Karpas-422 (cell line): Measurements from ENCODE around the gene GSTK1. TPM values are rescaled to one million over a fixed set of nuclear protein-coding genes. Genes with fewer than 3 reads are reported as not detected.

ENCODE experiments used
- DNase-seq: peaks from one replicate; pipeline ENCODE4 v3.0.0-alpha.2; 2015
- H2AFZ ChIP-seq: fragments of 200-600 bp; sonication (generic); 2 replicates; pipeline ENCODE4 v1.6.1; 2014; ENCODE audit warnings: antibody characterized with exemption, low read length, mixed read lengths
- H3K27ac ChIP-seq: fragments of 200-600 bp; sonication (generic); 2 replicates; pipeline ENCODE4 v1.5.1; 2014; ENCODE audit warnings: mild to moderate bottlenecking, low read length, moderate library complexity
- H3K27me3 ChIP-seq: fragments of 200-600 bp; sonication (generic); 2 replicates; pipeline ENCODE4 v1.6.1; 2014; ENCODE audit warnings: low read length, mixed read lengths
- H3K36me3 ChIP-seq: fragments of 200-600 bp; sonication (generic); 2 replicates; pipeline ENCODE4 v1.6.1; 2014; ENCODE audit warnings: low read length, mixed read lengths; ENCODE audit not compliant: insufficient read depth
- H3K4me1 ChIP-seq: fragments of 200-600 bp; sonication (generic); 2 replicates; pipeline ENCODE4 v1.6.1; 2014; ENCODE audit warnings: mild to moderate bottlenecking, low read length, mixed read lengths
- H3K4me2 ChIP-seq: fragments of 200-600 bp; sonication (generic); 2 replicates; pipeline ENCODE4 v1.6.1; 2014; ENCODE audit warnings: low read length, low read depth, mild to moderate bottlenecking; ENCODE audit not compliant: poor library complexity, severe bottlenecking
- H3K4me3 ChIP-seq: fragments of 200-600 bp; sonication (generic); 2 replicates; pipeline ENCODE4 v1.5.1; 2014; ENCODE audit warnings: mild to moderate bottlenecking, antibody characterized with exemption, low read length, mixed read lengths
- H3K79me2 ChIP-seq: fragments of 200-600 bp; sonication (generic); 2 replicates; pipeline ENCODE4 v1.6.1; 2014; ENCODE audit warnings: mild to moderate bottlenecking, low read length, mixed read lengths
- H3K9ac ChIP-seq: fragments of 200-600 bp; sonication (generic); 2 replicates; pipeline ENCODE4 v1.6.0; 2014; ENCODE audit warnings: low read length
- H3K9me2 ChIP-seq: fragments of 200-600 bp; sonication (generic), shearing (Covaris generic); replicated peaks from 2 replicates; pipeline ENCODE4 v1.6.0; 2014; ENCODE audit warnings: mild to moderate bottlenecking, low read length, moderate library complexity; ENCODE audit not compliant: insufficient read depth
- H3K9me3 ChIP-seq: fragments of 300-700, 200-600 bp; sonication (generic); 2 replicates; pipeline ENCODE4 v1.6.1; 2014; ENCODE audit warnings: low read length, mixed read lengths
- H4K20me1 ChIP-seq: fragments of 200-600 bp; sonication (generic); 2 replicates; pipeline ENCODE4 v1.6.1; 2014; ENCODE audit warnings: mild to moderate bottlenecking, antibody characterized with exemption, low read length, low read depth; ENCODE audit not compliant: insufficient read depth
- total RNA-seq: library from RNA; depleted of rRNA; stranded (reverse); fragments of >200 nt; shearing (Covaris generic); gene quantifications from 2 replicates; pipeline ENCODE4 v1.2.3, GENCODE V29; 2014; ENCODE audit warnings: low replicate concordance

Gene GSTK1
- total RNA-seq, 1 experiment from 2014 or later, result 156 TPM

GRCh38 chr7:143222782-143223181, 40.5 kb upstream of the GSTK1 start:
- no peaks in the 10 kb centered on the region for H3K9me2 ChIP-seq
- H3K27me3 ChIP-seq, result no peaks in the 10 kb centered on the region
- no peaks in the 10 kb centered on the region for H3K9me3 ChIP-seq
- H3K27ac ChIP-seq, result no peak overlapping the region
- no peaks in the 10 kb centered on the region for H3K36me3 ChIP-seq
- H3K4me2 ChIP-seq, result no peak overlapping the region
- H3K79me2 ChIP-seq, result no peaks in the 10 kb centered on the region
- DNase-seq, result no peak
- H2AFZ ChIP-seq, result no peak overlapping the region
- no peaks in the 10 kb centered on the region for H3K4me1 ChIP-seq
- no peaks in the 10 kb centered on the region for H4K20me1 ChIP-seq
- H3K4me3 ChIP-seq, result no peak overlapping the region
- no peak overlapping the region for H3K9ac ChIP-seq

- H3K27ac ChIP-seq, result no peak overlapping the region
- H3K9me3 ChIP-seq, result no peaks in the 10 kb centered on the region
- H3K4me2 ChIP-seq, result no peak overlapping the region
- H4K20me1 ChIP-seq, result no peaks in the 10 kb centered on the region
- H3K36me3 ChIP-seq, result no peaks in the 10 kb centered on the region
- no peak overlapping the region for H3K9ac ChIP-seq
- no peaks in the 10 kb centered on the region for H3K27me3 ChIP-seq
- no peaks in the 10 kb centered on the region for H3K79me2 ChIP-seq
- H3K4me1 ChIP-seq, result no peaks in the 10 kb centered on the region
- no peak for DNase-seq
- H3K4me3 ChIP-seq, result no peak overlapping the region
- H2AFZ ChIP-seq, result no peak overlapping the region
- no peaks in the 10 kb centered on the region for H3K9me2 ChIP-seq
These were observed 39.5 kb upstream of the GSTK1 start for GRCh38 chr7:143223784-143224183.

GRCh38 chr7:143225047-143225446, 38.2 kb upstream of the GSTK1 start:
- Histone ChIP-seq H3K27ac (no peak overlapping the region), H2AFZ (no peak overlapping the region), H3K36me3 (no peaks in the 10 kb centered on the region), H4K20me1 (no peaks in the 10 kb centered on the region), H3K4me3 (no peak overlapping the region), H3K4me1 (peaks cover 10% of the 10 kb centered on the region), H3K9me2 (no peaks in the 10 kb centered on the region), H3K9ac (no peak overlapping the region), H3K9me3 (no peaks in the 10 kb centered on the region), H3K4me2 (no peak overlapping the region), H3K27me3 (no peaks in the 10 kb centered on the region), H3K79me2 (no peaks in the 10 kb centered on the region)
- DNase-seq, result no peak

- no peaks in the 10 kb centered on the region for H3K79me2 ChIP-seq
- H3K36me3 ChIP-seq, result no peaks in the 10 kb centered on the region
- no peaks in the 10 kb centered on the region for H3K9me3 ChIP-seq
- H3K4me3 ChIP-seq, result no peak overlapping the region
- peaks cover 11% of the 10 kb centered on the region for H3K4me1 ChIP-seq
- H3K27ac ChIP-seq, result no peak overlapping the region
- no peak overlapping the region for H2AFZ ChIP-seq
- no peaks in the 10 kb centered on the region for H3K9me2 ChIP-seq
- no peak for DNase-seq
- no peaks in the 10 kb centered on the region for H4K20me1 ChIP-seq
- no peak overlapping the region for H3K4me2 ChIP-seq
- no peak overlapping the region for H3K9ac ChIP-seq
- no peaks in the 10 kb centered on the region for H3K27me3 ChIP-seq
These were observed 35.4 kb upstream of the GSTK1 start for GRCh38 chr7:143227806-143228205.

- H3K9me2 ChIP-seq, result no peaks in the 10 kb centered on the region
- H3K9ac ChIP-seq, result no peak overlapping the region
- no peaks in the 10 kb centered on the region for H4K20me1 ChIP-seq
- no peaks in the 10 kb centered on the region for H3K79me2 ChIP-seq
- H3K4me1 ChIP-seq, result peaks cover 11% of the 10 kb centered on the region
- H3K27me3 ChIP-seq, result no peaks in the 10 kb centered on the region
- H3K27ac ChIP-seq, result no peak overlapping the region
- no peak overlapping the region for H3K4me3 ChIP-seq
- H3K9me3 ChIP-seq, result no peaks in the 10 kb centered on the region
- DNase-seq, result no peak
- peak overlapping the region; percentile 20 for H3K4me2 ChIP-seq
- H3K36me3 ChIP-seq, result no peaks in the 10 kb centered on the region
- H2AFZ ChIP-seq, result no peak overlapping the region
These were observed 34.0 kb upstream of the GSTK1 start for GRCh38 chr7:143229054-143229790.

- Histone ChIP-seq H3K27ac (no peak overlapping the region), H2AFZ (no peak overlapping the region)
These were observed 32.4 kb upstream of the GSTK1 start for GRCh38 chr7:143230602-143231457.

GRCh38 chr7:143233816-143234532, 29.3 kb upstream of the GSTK1 start:
- H3K9me2 ChIP-seq, result no peaks in the 10 kb centered on the region
- no peaks in the 10 kb centered on the region for H3K36me3 ChIP-seq
- H3K4me2 ChIP-seq, result no peak overlapping the region
- peaks cover 8% of the 10 kb centered on the region for H3K9me3 ChIP-seq
- H3K27me3 ChIP-seq, result peaks cover 4% of the 10 kb centered on the region; the same call in 1 of the 2 replicates
- H3K9ac ChIP-seq, result no peak overlapping the region
- no peak for DNase-seq
- H4K20me1 ChIP-seq, result no peaks in the 10 kb centered on the region
- peaks cover 11% of the 10 kb centered on the region for H3K4me1 ChIP-seq
- no peaks in the 10 kb centered on the region for H3K79me2 ChIP-seq
- no peak overlapping the region for H2AFZ ChIP-seq
- no peak overlapping the region for H3K4me3 ChIP-seq
- no peak overlapping the region for H3K27ac ChIP-seq

More at GRCh38 chr7:143230602-143231457, 32.4 kb upstream of the GSTK1 start:
- Histone ChIP-seq H3K36me3 (no peaks in the 10 kb centered on the region), H3K4me2 (no peak overlapping the region), H3K4me3 (no peak overlapping the region), H3K9me2 (no peaks in the 10 kb centered on the region), H4K20me1 (no peaks in the 10 kb centered on the region), H3K9me3 (peaks cover 4% of the 10 kb centered on the region; the same call in 1 of the 2 replicates), H3K9ac (no peak overlapping the region), H3K4me1 (peaks cover 11% of the 10 kb centered on the region), H3K27me3 (no peaks in the 10 kb centered on the region), H3K79me2 (no peaks in the 10 kb centered on the region)
- DNase-seq, result no peak

- no peak overlapping the region for H3K4me3 ChIP-seq
These were observed 28.7 kb upstream of the GSTK1 start for GRCh38 chr7:143234533-143234875.

More at GRCh38 chr7:143234533-143234875, 28.7 kb upstream of the GSTK1 start:
- Histone ChIP-seq H3K9me2 (no peaks in the 10 kb centered on the region), H3K4me2 (no peak overlapping the region), H3K27me3 (peaks cover 4% of the 10 kb centered on the region; the same call in 1 of the 2 replicates), H2AFZ (no peak overlapping the region), H3K9ac (no peak overlapping the region), H3K9me3 (peaks cover 8% of the 10 kb centered on the region), H3K27ac (no peak overlapping the region), H3K4me1 (peaks cover 7% of the 10 kb centered on the region), H4K20me1 (no peaks in the 10 kb centered on the region), H3K36me3 (no peaks in the 10 kb centered on the region), H3K79me2 (no peaks in the 10 kb centered on the region)
- DNase-seq, result no peak
